RWPE2 (cell line): ENCODE results near the gene F9.

Experiments
- ATAC-seq: fragments of 200-7000 bp; cut with Tn5 transposase; 3 replicates; pipeline ENCODE4 v1.9.1; 2021; ENCODE audit warnings: low read depth
- DNase-seq: peaks from one replicate; pipeline ENCODE4 v3.0.0-alpha.2; 2020; ENCODE audit warnings: low spot score
- H3K27ac ChIP-seq: fragments of 450-650 bp; 2 replicates; pipeline ENCODE4 v1.5.1; 2017; ENCODE audit warnings: mild to moderate bottlenecking; ENCODE audit not compliant: poor library complexity, severe bottlenecking
- H3K27me3 ChIP-seq: fragments of 250-450 bp; sonication (Bioruptor Pico); 2 replicates; pipeline ENCODE4 v1.5.1; 2021; ENCODE audit warnings: mild to moderate bottlenecking, moderate library complexity; ENCODE audit not compliant: insufficient read depth, poor library complexity, severe bottlenecking
- H3K36me3 ChIP-seq: fragments of 250-450 bp; sonication (Bioruptor Pico); 2 replicates; pipeline ENCODE4 v1.5.1; 2020; ENCODE audit warnings: low read depth, mild to moderate bottlenecking, moderate library complexity
- H3K4me1 ChIP-seq: fragments of 250-450 bp; sonication (Bioruptor Pico); 2 replicates; pipeline ENCODE4 v1.5.1; 2021; ENCODE audit warnings: mild to moderate bottlenecking, moderate library complexity; ENCODE audit not compliant: insufficient read depth, poor library complexity, severe bottlenecking
- H3K4me3 ChIP-seq: fragments of 250-450 bp; sonication (Bioruptor Pico); 2 replicates; pipeline ENCODE4 v1.5.1; 2021; ENCODE audit warnings: mild to moderate bottlenecking, moderate library complexity; ENCODE audit not compliant: severe bottlenecking
- H3K9me3 ChIP-seq: fragments of 250-450 bp; sonication (Bioruptor Pico); 2 replicates; pipeline ENCODE4 v1.5.1; 2021; ENCODE audit warnings: mild to moderate bottlenecking, moderate library complexity; ENCODE audit not compliant: severe bottlenecking
- CTCF ChIP-seq: fragments of 450-650 bp; IDR thresholded peaks from one replicate; pipeline ENCODE4 v1.5.1; 2017; ENCODE audit warnings: mild to moderate bottlenecking, moderate library complexity; ENCODE audit not compliant: poor library complexity, severe bottlenecking

The F9 gene

GRCh38 chrX:139538907-139539790, 8.6 kb downstream of the F9 start:
- no peak for TF ChIP-seq CTCF
- H3K36me3 ChIP-seq: no peaks in the 10 kb centered on the region
- ATAC-seq (no peak), DNase-seq (no peak)
- no peaks in the 10 kb centered on the region for H3K27me3 ChIP-seq
- H3K9me3 ChIP-seq: no peaks in the 10 kb centered on the region
- no peak overlapping the region for H3K27ac ChIP-seq
- H3K4me3 ChIP-seq: no peak overlapping the region
- no peaks in the 10 kb centered on the region for H3K4me1 ChIP-seq

GRCh38 chrX:139542652-139543051, 12.1 kb downstream of the F9 start:
- Histone ChIP-seq H3K9me3 (no peaks in the 10 kb centered on the region), H3K4me3 (no peak overlapping the region), H3K4me1 (no peaks in the 10 kb centered on the region), H3K27me3 (no peaks in the 10 kb centered on the region), H3K27ac (no peak overlapping the region), H3K36me3 (no peaks in the 10 kb centered on the region)
- TF ChIP-seq CTCF: no peak
- no peak for DNase-seq
- ATAC-seq: no peak

GRCh38 chrX:139543920-139544319, 13.4 kb downstream of the F9 start:
- no peaks in the 10 kb centered on the region for H3K9me3 ChIP-seq
- H3K4me3 ChIP-seq: no peak overlapping the region
- no peaks in the 10 kb centered on the region for H3K27me3 ChIP-seq
- no peak for TF ChIP-seq CTCF
- no peak for DNase-seq
- no peak overlapping the region for H3K27ac ChIP-seq
- no peaks in the 10 kb centered on the region for H3K36me3 ChIP-seq
- H3K4me1 ChIP-seq: no peaks in the 10 kb centered on the region
- no peak for ATAC-seq

GRCh38 chrX:139544591-139544990, 14.1 kb downstream of the F9 start:
- no peaks in the 10 kb centered on the region for H3K4me1 ChIP-seq
- no peaks in the 10 kb centered on the region for H3K9me3 ChIP-seq
- ATAC-seq: no peak
- H3K36me3 ChIP-seq: no peaks in the 10 kb centered on the region
- DNase-seq: no peak
- no peaks in the 10 kb centered on the region for H3K27me3 ChIP-seq
- no peak overlapping the region for H3K27ac ChIP-seq
- H3K4me3 ChIP-seq: no peak overlapping the region
- no peak for TF ChIP-seq CTCF

- Histone ChIP-seq H3K9me3 (no peaks in the 10 kb centered on the region), H3K27ac (no peak overlapping the region), H3K36me3 (no peaks in the 10 kb centered on the region), H3K27me3 (no peaks in the 10 kb centered on the region), H3K4me3 (no peak overlapping the region), H3K4me1 (no peaks in the 10 kb centered on the region)
- DNase-seq (no peak), ATAC-seq (no peak)
- TF ChIP-seq CTCF: no peak
Measured at GRCh38 chrX:139554376-139554775, 23.8 kb downstream of the F9 start.
